Effector memory CD8-positive, alpha-beta T cell (primary cell): ENCODE measurements around the gene RGS11.

ENCODE experiments used
- ATAC-seq: fragments of 150-1000 bp; cut with Tn5 transposase; replicated peaks from 2 replicates; pipeline ENCODE4 v1.10.0; 2021; ENCODE audit warnings: mild to moderate bottlenecking, moderate library complexity
- DNase-seq, 3 experiments: peaks; one replicate each; pipeline ENCODE4 v3.0.0; 2021
- H3K27ac Mint-ChIP-seq, 2 donors: one replicate each; pipeline ENCODE4 v1.8.0; 2022; ENCODE audit warnings: mild to moderate bottlenecking in 2 of 2, mixed read lengths in 2 of 2, moderate library complexity in 2 of 2
- H3K27me3 Mint-ChIP-seq, 2 donors: one replicate each; pipeline ENCODE4 v1.8.0; 2022; ENCODE audit warnings: mixed read lengths in 2 of 2
- H3K36me3 Mint-ChIP-seq: one replicate; pipeline ENCODE4 v1.8.0; 2022; ENCODE audit warnings: mild to moderate bottlenecking, moderate library complexity, mixed read lengths; ENCODE audit not compliant: insufficient read depth
- H3K4me1 Mint-ChIP-seq, 2 donors: one replicate each; pipeline ENCODE4 v1.8.0; 2022; ENCODE audit warnings: low read depth in 2 of 2, mixed read lengths in 2 of 2
- H3K4me3 Mint-ChIP-seq, 2 donors: one replicate each; pipeline ENCODE4 v1.8.0; 2022; ENCODE audit warnings: mild to moderate bottlenecking in 2 of 2, mixed read lengths in 2 of 2, moderate library complexity in 2 of 2
- H3K9me3 Mint-ChIP-seq, 2 donors: one replicate each; pipeline ENCODE4 v1.8.0; 2022; ENCODE audit warnings: mixed read lengths in 2 of 2
- total RNA-seq, 9 experiments: gene quantifications; one replicate each; lab custom pipeline; 2026; lab: John Stamatoyannopoulos, UW

RGS11 gene
- 0 to 0.13 (median 0.06) reads per million in 9 experiments for total RNA-seq

GRCh38 chr16:275786-276232 is at the start of gene RGS11:
RGS11 (minus strand) TSS chr16:275944; CDS start chr16:275911, 33 bp downstream.
- ATAC-seq (no peak), DNase-seq (no peak)
- Mint-ChIP-seq H3K4me1 (peaks cover 5 to 7% of the 10 kb centered on the region in 2 donors), H3K27me3 (peaks cover 6 to 29% of the 10 kb centered on the region in 2 donors), H3K4me3 (peak within 1 kb of the TSS; percentile 61 to 74), H3K36me3 (no peaks in the 10 kb centered on the region), H3K27ac (no peak within 1 kb of the TSS), H3K9me3 (no peaks in the 10 kb centered on the region)

GRCh38 chr16:324451-325334 is 48.9 kb upstream of the RGS11 start:
- DNase-seq (peak; percentile 78 to 85 (median 83)), ATAC-seq (peak; percentile 70)
- Mint-ChIP-seq H3K36me3 (peaks cover 58% of the 10 kb centered on the region), H3K27ac (peak overlapping the region; percentile 89 to 93), H3K4me1 (peaks cover 55 to 56% of the 10 kb centered on the region in 2 donors), H3K27me3 (no peaks in the 10 kb centered on the region), H3K9me3 (no peaks in the 10 kb centered on the region), H3K4me3 (peak overlapping the region; percentile 74 to 80)

GRCh38 chr16:324201-324450 is 48.4 kb upstream of the RGS11 start:
- H3K27me3 Mint-ChIP-seq = no peaks in the 10 kb centered on the region
- no peak for DNase-seq
- peak overlapping the region; percentile 74 to 80 for H3K4me3 Mint-ChIP-seq
- peaks cover 56% of the 10 kb centered on the region for H3K36me3 Mint-ChIP-seq
- H3K27ac Mint-ChIP-seq = peak overlapping the region; percentile 89 to 93
- no peak for ATAC-seq
- H3K9me3 Mint-ChIP-seq = no peaks in the 10 kb centered on the region
- peaks cover 57 to 58% of the 10 kb centered on the region in 2 donors for H3K4me1 Mint-ChIP-seq

- Mint-ChIP-seq H3K4me3 (peak overlapping the region in 1 of 2 donors; percentile 80), H3K4me1 (peaks cover 62 to 66% of the 10 kb centered on the region in 2 donors), H3K36me3 (peaks cover 52% of the 10 kb centered on the region), H3K27me3 (no peaks in the 10 kb centered on the region), H3K27ac (peak overlapping the region; percentile 38 to 93), H3K9me3 (no peaks in the 10 kb centered on the region)
- ATAC-seq (no peak), DNase-seq (no peak)
Observed at GRCh38 chr16:322476-323143, 46.9 kb upstream of the RGS11 start.

- H3K9me3 Mint-ChIP-seq = no peaks in the 10 kb centered on the region
- no peaks in the 10 kb centered on the region for H3K27me3 Mint-ChIP-seq
- peaks cover 60 to 62% of the 10 kb centered on the region in 2 donors for H3K4me1 Mint-ChIP-seq
- peaks cover 41% of the 10 kb centered on the region for H3K36me3 Mint-ChIP-seq
- no peak for ATAC-seq
- no peak overlapping the region for H3K4me3 Mint-ChIP-seq
- peak overlapping the region in 1 of 2 donors; percentile 38 for H3K27ac Mint-ChIP-seq
- no peak for DNase-seq
Observed at GRCh38 chr16:321532-321931, 45.8 kb upstream of the RGS11 start.

GRCh38 chr16:320206-320605 is 44.5 kb upstream of the RGS11 start:
- Mint-ChIP-seq H3K27ac (peak overlapping the region; percentile 9 to 49), H3K4me1 (peaks cover 52 to 56% of the 10 kb centered on the region in 2 donors), H3K36me3 (peaks cover 34% of the 10 kb centered on the region), H3K9me3 (no peaks in the 10 kb centered on the region), H3K27me3 (no peaks in the 10 kb centered on the region), H3K4me3 (no peak overlapping the region)
- DNase-seq (no peak), ATAC-seq (no peak)

GRCh38 chr16:318628-319027 is 42.9 kb upstream of the RGS11 start:
- Mint-ChIP-seq H3K4me3 (no peak overlapping the region), H3K9me3 (no peaks in the 10 kb centered on the region), H3K27ac (peak overlapping the region in 1 of 2 donors; percentile 75), H3K27me3 (no peaks in the 10 kb centered on the region), H3K36me3 (peaks cover 29% of the 10 kb centered on the region), H3K4me1 (peaks cover 47 to 49% of the 10 kb centered on the region in 2 donors)
- no peak for ATAC-seq
- no peak for DNase-seq

- Mint-ChIP-seq H3K27ac (peak overlapping the region in 1 of 2 donors; percentile 75), H3K4me1 (peaks cover 41 to 42% of the 10 kb centered on the region in 2 donors), H3K4me3 (no peak overlapping the region), H3K36me3 (peaks cover 33% of the 10 kb centered on the region), H3K9me3 (no peaks in the 10 kb centered on the region), H3K27me3 (no peaks in the 10 kb centered on the region)
- ATAC-seq (no peak), DNase-seq (no peak)
Observed at GRCh38 chr16:317583-317982, 41.8 kb upstream of the RGS11 start.

GRCh38 chr16:316741-317464 is 41.2 kb upstream of the RGS11 start:
- DNase-seq (no peak), ATAC-seq (no peak)
- Mint-ChIP-seq H3K9me3 (no peaks in the 10 kb centered on the region), H3K36me3 (peaks cover 40% of the 10 kb centered on the region), H3K4me3 (no peak overlapping the region), H3K27me3 (no peaks in the 10 kb centered on the region), H3K27ac (peak overlapping the region in 1 of 2 donors; percentile 75), H3K4me1 (peaks cover 38% of the 10 kb centered on the region in 2 donors)

- Mint-ChIP-seq H3K4me1 (peaks cover 35 to 41% of the 10 kb centered on the region in 2 donors), H3K27me3 (no peaks in the 10 kb centered on the region), H3K9me3 (no peaks in the 10 kb centered on the region), H3K36me3 (peaks cover 52% of the 10 kb centered on the region), H3K27ac (peak overlapping the region in 1 of 2 donors; percentile 60), H3K4me3 (peak overlapping the region in 1 of 2 donors; percentile 43)
- DNase-seq (no peak), ATAC-seq (no peak)
Observed at GRCh38 chr16:314795-315299, 39.1 kb upstream of the RGS11 start.

- Mint-ChIP-seq H3K4me3 (no peak overlapping the region), H3K36me3 (peaks cover 53% of the 10 kb centered on the region), H3K9me3 (no peaks in the 10 kb centered on the region), H3K27ac (peak overlapping the region in 1 of 2 donors; percentile 60), H3K27me3 (no peaks in the 10 kb centered on the region), H3K4me1 (peaks cover 36 to 38% of the 10 kb centered on the region in 2 donors)
- DNase-seq (no peak), ATAC-seq (no peak)
Observed at GRCh38 chr16:314351-314750, 38.6 kb upstream of the RGS11 start.

- no peak for ATAC-seq
- peaks cover 68% of the 10 kb centered on the region for H3K36me3 Mint-ChIP-seq
- H3K27me3 Mint-ChIP-seq = no peaks in the 10 kb centered on the region
- H3K4me3 Mint-ChIP-seq = peak overlapping the region in 1 of 2 donors; percentile 46
- H3K9me3 Mint-ChIP-seq = no peaks in the 10 kb centered on the region
- H3K27ac Mint-ChIP-seq = no peak overlapping the region
- H3K4me1 Mint-ChIP-seq = peaks cover 29 to 30% of the 10 kb centered on the region in 2 donors
- no peak for DNase-seq
Observed at GRCh38 chr16:311725-312124, 36.0 kb upstream of the RGS11 start.

- Mint-ChIP-seq H3K4me3 (peak overlapping the region in 1 of 2 donors; percentile 31), H3K4me1 (peaks cover 22 to 24% of the 10 kb centered on the region in 2 donors), H3K27me3 (no peaks in the 10 kb centered on the region), H3K36me3 (peaks cover 80% of the 10 kb centered on the region), H3K9me3 (no peaks in the 10 kb centered on the region), H3K27ac (peak overlapping the region; percentile 0 to 80)
- no peak for DNase-seq
- ATAC-seq = peak; percentile 70
Observed at GRCh38 chr16:309476-309875, 33.7 kb upstream of the RGS11 start.
